Measurements from ENCODE around the gene NAALADL2.

NAALADL2 gene

GRCh38 chr3:174859114-174859735 is at the start of gene NAALADL2:
TSS of gene NAALADL2 (plus strand) at chr3:174859334.
- no peak for DNase-seq

- DNase-seq: no peak
Observed at GRCh38 chr3:174810254-174810653, 48.9 kb upstream of the NAALADL2 start.

GRCh38 chr3:174812172-174812862 is 46.8 kb upstream of the NAALADL2 start:
- DNase-seq: no peak

GRCh38 chr3:174815750-174816149 is 43.4 kb upstream of the NAALADL2 start:
- DNase-seq: no peak

DNA sequence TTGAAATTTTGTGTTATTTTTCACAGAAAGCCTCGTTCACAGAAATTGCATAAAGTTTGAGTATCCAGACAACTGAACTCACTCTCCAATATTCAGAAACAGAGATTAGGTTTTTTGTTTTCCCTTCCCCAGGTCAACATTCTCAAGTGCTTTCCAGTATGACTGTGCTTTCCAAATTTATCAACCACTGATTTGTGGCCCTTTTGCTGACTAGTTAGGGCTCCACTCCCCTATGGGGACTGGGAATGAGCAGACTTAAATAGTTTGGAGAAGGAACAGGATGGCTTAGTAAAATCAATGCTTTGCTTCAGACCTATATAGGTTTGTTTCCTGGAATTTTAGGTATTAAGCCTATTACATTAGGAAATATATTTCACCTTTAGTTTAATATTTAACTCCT is 38.2 kb upstream of the NAALADL2 start:
- DNase-seq: no peak

GRCh38 chr3:174821477-174821876 is 37.7 kb upstream of the NAALADL2 start:
- no peak for DNase-seq

DNA sequence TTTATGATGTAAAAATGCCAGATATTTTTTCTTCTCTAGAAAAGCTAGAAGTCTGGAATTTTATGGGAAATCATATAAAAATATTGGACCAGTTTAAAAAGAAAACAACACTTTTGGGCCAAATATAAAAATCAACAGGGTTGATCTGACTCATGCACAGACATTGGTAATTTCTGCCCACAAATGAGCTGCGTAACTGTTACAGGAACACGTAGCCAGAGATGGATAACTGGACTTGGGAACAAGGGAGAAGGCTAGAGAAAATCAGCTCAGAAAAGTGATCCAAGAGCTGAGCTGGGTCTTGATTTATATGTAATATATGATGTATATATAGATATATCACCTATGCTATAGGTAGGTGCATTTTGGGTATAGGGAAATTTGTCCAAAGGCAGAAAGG is 36.8 kb upstream of the NAALADL2 start:
- no peak for DNase-seq

GRCh38 chr3:174826069-174826468 is 33.1 kb upstream of the NAALADL2 start:
- DNase-seq: no peak

GRCh38 chr3:174844746-174845145 is 14.4 kb upstream of the NAALADL2 start:
- DNase-seq: no peak

DNA sequence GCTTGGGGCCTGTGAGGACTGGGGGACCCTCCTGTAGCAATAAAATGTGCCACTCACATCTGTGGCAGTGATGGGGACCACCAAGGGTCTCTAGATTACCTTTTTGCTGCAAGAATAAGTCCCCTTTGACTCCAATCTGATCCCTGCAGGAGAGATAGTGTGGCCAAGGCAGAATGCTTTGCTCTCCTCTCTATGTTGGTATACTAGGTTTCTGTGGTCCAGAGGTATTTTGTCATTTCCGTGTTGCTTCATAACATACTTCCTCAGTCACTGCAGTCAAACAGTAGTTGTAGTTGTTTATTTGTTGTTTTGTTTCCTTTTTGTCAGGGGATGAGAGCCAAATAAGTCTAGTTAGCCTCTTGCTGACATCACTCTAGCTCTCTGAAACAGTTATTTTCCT is 13.1 kb upstream of the NAALADL2 start:
- DNase-seq: no peak

DNA sequence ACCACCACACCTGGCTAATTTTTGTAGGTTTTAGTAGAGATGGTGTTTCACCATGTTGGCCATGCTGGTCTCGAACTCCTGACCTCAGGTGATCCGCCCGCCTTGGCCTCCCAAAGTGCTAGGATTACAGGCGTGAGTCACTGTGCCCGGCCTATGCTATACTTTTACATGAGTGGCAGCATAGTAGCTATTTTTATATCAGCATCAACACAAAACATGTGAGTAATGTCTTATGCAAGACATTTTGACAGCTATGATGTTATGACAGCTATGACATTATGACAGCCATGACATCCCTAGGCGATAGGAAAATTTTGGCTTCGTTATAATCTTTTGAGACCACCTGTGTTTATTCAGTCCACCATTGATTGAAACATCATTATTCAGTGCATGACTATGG is 4.1 kb upstream of the NAALADL2 start:
- no peak for DNase-seq

GRCh38 chr3:174857301-174857700 is 1.8 kb upstream of the NAALADL2 start:
- DNase-seq: no peak

DNA sequence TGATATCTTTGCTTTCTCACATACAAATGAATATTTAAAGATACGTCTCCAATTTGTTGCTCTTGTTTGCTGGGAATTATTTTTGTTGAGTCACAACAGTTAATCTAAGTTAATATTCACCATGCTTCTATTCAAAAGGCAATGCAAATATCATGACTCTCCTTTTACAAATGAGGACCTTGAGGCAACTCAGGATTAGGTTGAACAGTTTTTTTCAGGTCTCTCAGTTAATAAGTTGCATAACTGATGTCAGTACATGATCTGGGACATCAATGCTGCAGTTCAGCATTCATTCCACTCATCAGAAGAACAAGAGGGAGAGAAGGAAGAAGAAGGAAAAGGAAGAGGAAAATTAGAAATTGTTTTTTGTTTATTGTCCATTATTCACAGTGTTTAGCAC is 781 bp upstream of the NAALADL2 start:
- no peak for DNase-seq

GRCh38 chr3:174859756-174860155 is 622 bp downstream of the NAALADL2 start:
- DNase-seq: no peak

GRCh38 chr3:174862101-174862500 is 3.0 kb downstream of the NAALADL2 start:
- no peak for DNase-seq

DNA sequence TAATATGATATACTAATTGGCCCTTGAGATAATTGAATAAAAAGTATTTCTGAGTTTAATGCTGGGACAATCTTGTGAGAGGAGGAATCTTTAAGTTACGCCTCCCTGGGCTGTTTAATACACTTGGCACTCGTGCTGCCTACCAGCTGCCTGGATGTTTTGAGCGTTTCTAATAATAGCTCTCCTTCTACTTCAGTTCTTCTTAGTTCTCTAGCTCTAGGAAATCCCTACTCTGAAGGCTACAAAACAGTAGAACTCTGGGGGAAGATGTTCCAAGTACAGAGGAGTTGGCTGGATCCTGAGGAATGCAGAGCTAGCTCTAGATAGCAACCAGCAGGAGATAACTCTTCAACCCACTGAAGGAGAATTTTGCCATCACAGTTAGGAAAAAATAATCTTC is 3.5 kb downstream of the NAALADL2 start:
- DNase-seq: no peak

DNA sequence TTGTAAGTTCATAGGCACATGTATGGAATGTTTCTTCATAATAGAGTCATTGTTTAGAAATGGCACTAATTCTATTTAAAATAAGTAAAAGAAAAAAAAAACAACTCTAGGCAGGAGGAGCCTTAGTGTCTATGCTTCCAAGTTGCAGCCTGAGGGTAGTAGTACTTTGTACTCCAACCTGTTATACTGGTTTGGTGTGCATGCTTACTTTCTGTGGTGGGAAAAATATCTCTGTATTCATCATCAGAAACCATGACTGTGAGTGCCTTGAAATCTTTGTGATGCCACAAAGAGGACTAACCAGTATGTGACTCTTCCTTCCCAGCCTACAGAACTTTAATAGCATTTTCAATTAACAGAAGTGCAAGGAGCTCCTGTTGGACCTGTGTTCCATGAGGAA is 4.4 kb downstream of the NAALADL2 start:
- no peak for DNase-seq

- no peak for DNase-seq
Observed at GRCh38 chr3:174869448-174869847, 10.3 kb downstream of the NAALADL2 start.

DNA sequence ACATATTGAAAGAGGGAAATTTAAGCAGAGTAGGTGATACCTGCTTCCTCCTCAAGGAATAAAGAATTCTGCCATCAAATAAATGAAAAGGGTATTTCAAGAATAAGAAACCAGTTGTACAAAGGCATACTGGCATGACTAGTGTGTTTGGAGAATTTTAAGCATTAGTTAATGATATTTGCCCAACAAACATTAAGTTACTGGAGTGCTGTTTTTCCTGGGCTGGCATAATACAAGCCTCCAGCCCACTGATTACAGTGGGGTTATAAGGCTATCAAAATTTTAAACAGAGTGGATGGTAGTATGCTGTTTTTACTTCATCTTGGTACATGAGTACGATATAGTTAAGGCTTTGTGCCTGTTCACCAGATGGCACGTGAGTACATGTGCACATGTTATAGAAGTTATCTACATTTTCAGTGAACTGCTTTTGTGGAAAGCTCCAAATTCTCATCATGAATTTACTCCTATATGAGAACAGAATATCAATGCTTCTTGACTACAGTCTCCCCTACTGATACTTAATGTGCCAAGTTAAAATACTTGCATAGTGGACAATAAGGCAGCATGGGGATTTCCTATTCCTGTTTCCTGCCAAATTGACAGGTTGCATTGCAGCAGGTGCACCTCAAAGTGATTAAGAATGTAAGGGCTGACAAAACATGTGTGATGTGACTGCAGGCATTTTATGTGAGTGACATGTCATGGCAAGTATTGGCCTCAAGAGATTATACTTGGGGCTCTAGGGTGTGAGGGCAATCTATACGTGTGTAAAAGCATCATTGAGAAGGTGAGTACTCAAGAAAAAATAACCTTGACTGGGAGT is 14.9 kb downstream of the NAALADL2 start:
- no peak for DNase-seq

GRCh38 chr3:174882789-174883188 is 23.7 kb downstream of the NAALADL2 start:
- DNase-seq: no peak

DNA sequence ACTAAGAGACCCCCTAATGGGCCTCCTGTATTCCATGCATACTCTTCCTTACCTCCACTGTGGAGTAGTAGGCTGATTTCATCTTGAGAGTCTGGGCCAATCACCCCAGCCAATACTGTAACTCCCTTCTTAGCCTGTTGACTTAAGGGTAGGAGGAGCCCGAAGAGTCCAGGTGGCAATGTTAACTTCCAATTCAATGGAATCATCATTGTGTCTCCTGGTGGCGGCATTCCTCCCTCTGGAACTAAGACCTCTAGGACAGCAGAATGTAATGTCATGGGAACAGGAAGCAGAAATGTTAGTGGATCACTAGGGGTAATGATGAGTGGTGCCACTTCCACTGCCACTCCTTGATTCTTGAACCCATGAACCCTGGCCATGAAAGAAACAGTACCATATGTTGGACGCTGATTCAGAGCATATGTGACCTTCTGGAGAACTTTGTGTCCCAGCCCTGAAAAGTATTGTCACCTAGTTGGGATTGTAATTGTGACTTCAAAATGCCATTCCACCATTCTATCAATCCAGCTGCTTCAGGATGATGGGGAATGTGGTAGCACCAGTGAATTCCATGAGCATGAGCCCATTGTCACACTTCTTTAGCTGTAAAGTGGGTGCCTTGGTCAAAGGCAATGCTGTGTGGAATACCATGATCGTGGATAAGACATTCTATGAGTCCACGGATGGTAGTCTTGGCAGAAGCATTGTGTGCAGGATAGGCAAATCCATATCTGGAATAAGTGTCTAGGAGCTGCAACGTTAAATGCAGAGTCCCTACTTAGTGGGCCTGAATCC is 24.9 kb downstream of the NAALADL2 start:
- no peak for DNase-seq

GRCh38 chr3:174884776-174885568 is 25.8 kb downstream of the NAALADL2 start:
- no peak for DNase-seq
